Stomach (tissue), 9 donors: ENCODE measurements around the gene COL4A1. TPM values are rescaled to one million over a fixed set of nuclear protein-coding genes. Genes with fewer than 3 reads are reported as not detected.

Experiments used
- DNase-seq, 2 donors: peaks; one replicate each; pipeline versions ENCODE4 v3.0.0 to v3.0.0-alpha.2; 2013 to 2019
- H3K27ac ChIP-seq, 5 donors: fragments of 200-600 bp in 4 of 5; sonication (generic) in 4 of 5; one replicate each; pipeline ENCODE4 v1.5.1; 2013 to 2019; ENCODE audit warnings: mild to moderate bottlenecking in 1 of 5, moderate library complexity in 1 of 5
- H3K27me3 ChIP-seq, 3 donors: fragments of 200-600 bp; sonication (generic); one replicate each; pipeline ENCODE4 v1.5.1; 2017 to 2019; ENCODE audit warnings: mixed run types in 1 of 3
- H3K36me3 ChIP-seq, 4 donors: fragments of 200-600 bp; sonication (generic); 1 replicate in 3 of 4; 2 replicates in 1 of 4; pipeline ENCODE4 v1.5.1; 2016 to 2019
- H3K4me1 ChIP-seq, 4 donors: fragments of 200-600 bp; sonication (generic); one replicate each; pipeline ENCODE4 v1.5.1; 2016 to 2019
- H3K4me3 ChIP-seq, 4 donors: fragments of 200-600 bp; sonication (generic) in 3 of 4; one replicate each; pipeline ENCODE4 v1.5.1; 2016 to 2019; ENCODE audit warnings: mild to moderate bottlenecking in 1 of 4
- H3K9me3 ChIP-seq, 4 donors: fragments of 200-600 bp; sonication (generic); one replicate each; pipeline ENCODE4 v1.5.1; 2016 to 2019
- CTCF ChIP-seq, 7 experiments: fragments of 450-650 bp in 4 of 7; fragments of 200-600 bp in 3 of 7; sonication (generic) in 3 of 7; IDR thresholded peaks; one replicate each; pipeline ENCODE4 v1.5.1; 2016 to 2019; ENCODE audit warnings: antibody characterized with exemption in 7 of 7, control low read depth in 2 of 7, mild to moderate bottlenecking in 1 of 7
- EP300 ChIP-seq: sonication (generic); formaldehyde crosslinking; IDR thresholded peaks from one replicate; pipeline ENCODE4 v1.6.1; 2017; ENCODE audit warnings: antibody characterized with exemption
- POLR2A ChIP-seq, 4 donors: fragments of 450-650 bp; IDR thresholded peaks; one replicate each; pipeline ENCODE4 v1.6.1; 2016; ENCODE audit warnings: antibody characterized with exemption in 4 of 4, control low read depth in 2 of 4, mild to moderate bottlenecking in 1 of 4, moderate library complexity in 1 of 4
- POLR2AphosphoS5 ChIP-seq, 3 donors: sonication (generic); formaldehyde crosslinking; IDR thresholded peaks; one replicate each; pipeline ENCODE4 v1.6.1; 2016; ENCODE audit warnings: antibody characterized with exemption in 3 of 3
- WGBS, 5 donors: extraction: QIAGEN DNeasy Blood & Tissue Kit in 3 of 5; methylation state at CpG; one replicate each; pipeline versions ENCODE4 v1.1.5 to v1.1.7; 2013 to 2018; 5-methylcytosine and 5-hydroxymethylcytosine counted together
- intact Hi-C: fragments of 100-400 bp; cut with DNase I; formaldehyde crosslinking; loops from one replicate; pipeline ENCODE4 v1.15.1; 2023; ENCODE audit warnings: low total_unique reads
- polyA plus RNA-seq, 3 donors: library from polyadenylated mRNA; stranded (reverse); fragments of 200-250 nt; gene quantifications; one replicate each; pipeline ENCODE4 v1.2.3, GENCODE V29; 2013
- total RNA-seq, 5 donors: library from RNA; depleted of rRNA; stranded (reverse); fragments of >200 nt; gene quantifications; one replicate each; pipeline versions ENCODE4 v1.1.0 to v1.2.3, GENCODE V29; 2014 to 2016
- donor health status: healthy with polysubstance abuse.
- donor health status: Bipolar disorder and iron deficiency.
- donor health status: healthy.

COL4A1 gene
- total and polyA plus RNA-seq, 8 donors = 18.8 to 798 (median 133) TPM

- 68 to 78% (median 75%) methylated on average over 6 of the region's 6 CpGs for WGBS, 5 donors
- TF ChIP-seq EP300 (no peak), POLR2AphosphoS5 (IDR thresholded peaks at IDR 0.05) (peak in 1 of 3 donors; percentile 70), POLR2A (IDR thresholded peaks at IDR 0.05) (peak in 1 of 4 donors; percentile 53), CTCF (IDR thresholded peaks at IDR 0.05) (peak in 5 of 7 experiments; percentile 42 to 74 (median 61))
- Histone ChIP-seq H3K27me3 (no peaks in the 10 kb centered on the region), H3K4me3 (no peak overlapping the region), H3K36me3 (no peaks in the 10 kb centered on the region), H3K9me3 (no peaks in the 10 kb centered on the region), H3K27ac (peak overlapping the region in 1 of 5 donors; percentile 75), H3K4me1 (peaks cover 0 to 19% (median 7%) of the 10 kb centered on the region in 4 donors)
- intact Hi-C loops = loop anchor here (10.0 kb wide), 1 partner anchor 964 kb away; no protein-coding TSS in a partner anchor
- peak; percentile 76 to 93 for DNase-seq
Measured at GRCh38 chr13:110108348-110109139, 198.4 kb downstream of the COL4A1 start.

- 90 to 93% (median 91%) methylated on average over 21 to 22 of the region's 22 CpGs for WGBS, 5 donors
- Histone ChIP-seq H3K4me1 (peaks cover 0 to 19% (median 7%) of the 10 kb centered on the region in 4 donors), H3K4me3 (no peak overlapping the region), H3K9me3 (no peaks in the 10 kb centered on the region), H3K27ac (peak overlapping the region in 2 of 5 donors; percentile 9 to 75), H3K27me3 (no peaks in the 10 kb centered on the region), H3K36me3 (no peaks in the 10 kb centered on the region)
- intact Hi-C loops = loop anchor here (10.0 kb wide), 1 partner anchor 963 kb away; no protein-coding TSS in a partner anchor
- TF ChIP-seq EP300 = no peak
- no peak for TF ChIP-seq CTCF (IDR thresholded peaks at IDR 0.05)
- TF ChIP-seq POLR2A (IDR thresholded peaks at IDR 0.05) = no peak
- no peak for TF ChIP-seq POLR2AphosphoS5 (IDR thresholded peaks at IDR 0.05)
- DNase-seq = no peak
Measured at GRCh38 chr13:110107568-110108347, 199.2 kb downstream of the COL4A1 start.

- 51 to 78% (median 64%) methylated on average over 5 to 7 of the region's 7 CpGs for WGBS, 5 donors
- intact Hi-C loops = loop anchor here (10.0 kb wide), 1 partner anchor 962 kb away; no protein-coding TSS in a partner anchor
Measured at GRCh38 chr13:110106726-110107125, 200.2 kb downstream of the COL4A1 start.

More at GRCh38 chr13:110106726-110107125, 200.2 kb downstream of the COL4A1 start:
- peaks cover 0 to 19% (median 7%) of the 10 kb centered on the region in 4 donors for H3K4me1 ChIP-seq
- no peaks in the 10 kb centered on the region for H3K27me3 ChIP-seq
- DNase-seq = peak in 1 of 2 donors; percentile 75
- no peak for TF ChIP-seq POLR2A (IDR thresholded peaks at IDR 0.05)
- TF ChIP-seq POLR2AphosphoS5 (IDR thresholded peaks at IDR 0.05) = no peak
- TF ChIP-seq CTCF (IDR thresholded peaks at IDR 0.05) = no peak
- TF ChIP-seq EP300 = no peak
- H3K9me3 ChIP-seq = peaks cover 0 to 8% (median 5%) of the 10 kb centered on the region in 4 donors
- no peaks in the 10 kb centered on the region for H3K36me3 ChIP-seq
- peak overlapping the region in 3 of 5 donors; percentile 9 to 75 (median 47) for H3K27ac ChIP-seq
- no peak overlapping the region for H3K4me3 ChIP-seq
